ENCODE measurements around the gene RAP1GAP.

RAP1GAP gene

GRCh38 chr1:21701401-21701800, 32.2 kb upstream of the RAP1GAP start:
- Histone ChIP-seq H3K27ac (ENCODE audit: low read depth, low read length, poor library complexity, severe bottlenecking) (no peak overlapping the region), H4K20me1 (ENCODE audit: insufficient read depth, low read length) (no peaks in the 10 kb centered on the region), H3K36me3 (ENCODE audit: insufficient read depth, low read length) (peaks cover 65% of the 10 kb centered on the region), H3K79me2 (ENCODE audit: insufficient read depth, low read length) (no peaks in the 10 kb centered on the region), H3K27me3 (ENCODE audit: insufficient read depth, low read length) (no peaks in the 10 kb centered on the region), H3F3A (ENCODE audit: insufficient read depth, low read length) (no peaks in the 10 kb centered on the region), H3K9me3 (ENCODE audit: low read length) (no peaks in the 10 kb centered on the region), H3K4me1 (ENCODE audit: insufficient read depth, low read length, severe bottlenecking) (no peaks in the 10 kb centered on the region), H3K9ac (ENCODE audit: low read length) (no peak overlapping the region), H3K4me3 (ENCODE audit: low read depth, low read length, poor library complexity, severe bottlenecking) (no peak overlapping the region), H2AFZ (ENCODE audit: low read length) (no peak overlapping the region), H3K4me2 (ENCODE audit: low read length) (no peak overlapping the region), H3K9me2 (ENCODE audit: low read depth, low read length) (no peaks in the 10 kb centered on the region)
- TF ChIP-seq CTCF (IDR thresholded peaks at IDR 0.05; ENCODE audit: low read length) (no peak), EZH2 (IDR thresholded peaks at IDR 0.05; ENCODE audit: borderline replicate concordance, low read length) (no peak)

- Histone ChIP-seq H3K79me2 (ENCODE audit: insufficient read depth, low read length) (no peaks in the 10 kb centered on the region), H3K27ac (ENCODE audit: low read depth, low read length, poor library complexity, severe bottlenecking) (no peak overlapping the region), H4K20me1 (ENCODE audit: insufficient read depth, low read length) (no peaks in the 10 kb centered on the region), H3K4me1 (ENCODE audit: insufficient read depth, low read length, severe bottlenecking) (no peaks in the 10 kb centered on the region), H3K27me3 (ENCODE audit: insufficient read depth, low read length) (no peaks in the 10 kb centered on the region), H3F3A (ENCODE audit: insufficient read depth, low read length) (no peaks in the 10 kb centered on the region), H3K9me2 (ENCODE audit: low read depth, low read length) (no peaks in the 10 kb centered on the region), H3K9ac (ENCODE audit: low read length) (no peak overlapping the region), H3K9me3 (ENCODE audit: low read length) (no peaks in the 10 kb centered on the region), H3K36me3 (ENCODE audit: insufficient read depth, low read length) (peaks cover 63% of the 10 kb centered on the region), H3K4me3 (ENCODE audit: low read depth, low read length, poor library complexity, severe bottlenecking) (no peak overlapping the region), H3K4me2 (ENCODE audit: low read length) (no peak overlapping the region), H2AFZ (ENCODE audit: low read length) (no peak overlapping the region)
- TF ChIP-seq EZH2 (IDR thresholded peaks at IDR 0.05; ENCODE audit: borderline replicate concordance, low read length) (no peak), CTCF (IDR thresholded peaks at IDR 0.05; ENCODE audit: low read length) (no peak)
Observed at GRCh38 chr1:21700094-21700493, 30.9 kb upstream of the RAP1GAP start.

GRCh38 chr1:21696931-21697330, 27.8 kb upstream of the RAP1GAP start:
- Histone ChIP-seq H3K27ac (ENCODE audit: low read depth, low read length, poor library complexity, severe bottlenecking) (no peak overlapping the region), H3F3A (ENCODE audit: insufficient read depth, low read length) (no peaks in the 10 kb centered on the region), H2AFZ (ENCODE audit: low read length) (no peak overlapping the region), H3K9me2 (ENCODE audit: low read depth, low read length) (no peaks in the 10 kb centered on the region), H3K27me3 (ENCODE audit: insufficient read depth, low read length) (no peaks in the 10 kb centered on the region), H3K4me3 (ENCODE audit: low read depth, low read length, poor library complexity, severe bottlenecking) (no peak overlapping the region), H3K36me3 (ENCODE audit: insufficient read depth, low read length) (peaks cover 65% of the 10 kb centered on the region), H4K20me1 (ENCODE audit: insufficient read depth, low read length) (no peaks in the 10 kb centered on the region), H3K9me3 (ENCODE audit: low read length) (no peaks in the 10 kb centered on the region), H3K4me1 (ENCODE audit: insufficient read depth, low read length, severe bottlenecking) (no peaks in the 10 kb centered on the region), H3K4me2 (ENCODE audit: low read length) (no peak overlapping the region), H3K9ac (ENCODE audit: low read length) (no peak overlapping the region), H3K79me2 (ENCODE audit: insufficient read depth, low read length) (no peaks in the 10 kb centered on the region)
- TF ChIP-seq CTCF (IDR thresholded peaks at IDR 0.05; ENCODE audit: low read length) (no peak), EZH2 (IDR thresholded peaks at IDR 0.05; ENCODE audit: borderline replicate concordance, low read length) (no peak)
